IPS-18a (cell line): Measurements from ENCODE around the gene KAT6B.

Experiments
- H3K27ac ChIP-seq: one replicate; pipeline ENCODE4 v1.5.1; 2013; ENCODE audit warnings: low read length
- H3K27me3 ChIP-seq: one replicate; pipeline ENCODE4 v1.6.1; 2013; ENCODE audit warnings: mild to moderate bottlenecking, low read length; ENCODE audit not compliant: control insufficient read depth, insufficient read depth
- H3K36me3 ChIP-seq: one replicate; pipeline ENCODE4 v1.6.1; 2013; ENCODE audit warnings: low read depth, low read length; ENCODE audit not compliant: control insufficient read depth
- H3K4me1 ChIP-seq: one replicate; pipeline ENCODE4 v1.6.1; 2013; ENCODE audit warnings: low read depth, low read length; ENCODE audit not compliant: control insufficient read depth
- H3K4me3 ChIP-seq: one replicate; pipeline ENCODE4 v1.5.1; 2013; ENCODE audit warnings: low read length
- H3K9ac ChIP-seq: one replicate; pipeline ENCODE4 v1.6.1; 2013; ENCODE audit warnings: mild to moderate bottlenecking, low read length, moderate library complexity
- H3K9me3 ChIP-seq: one replicate; pipeline ENCODE4 v1.6.1; 2013; ENCODE audit warnings: low read depth, low read length; ENCODE audit not compliant: control insufficient read depth

The KAT6B gene

DNA sequence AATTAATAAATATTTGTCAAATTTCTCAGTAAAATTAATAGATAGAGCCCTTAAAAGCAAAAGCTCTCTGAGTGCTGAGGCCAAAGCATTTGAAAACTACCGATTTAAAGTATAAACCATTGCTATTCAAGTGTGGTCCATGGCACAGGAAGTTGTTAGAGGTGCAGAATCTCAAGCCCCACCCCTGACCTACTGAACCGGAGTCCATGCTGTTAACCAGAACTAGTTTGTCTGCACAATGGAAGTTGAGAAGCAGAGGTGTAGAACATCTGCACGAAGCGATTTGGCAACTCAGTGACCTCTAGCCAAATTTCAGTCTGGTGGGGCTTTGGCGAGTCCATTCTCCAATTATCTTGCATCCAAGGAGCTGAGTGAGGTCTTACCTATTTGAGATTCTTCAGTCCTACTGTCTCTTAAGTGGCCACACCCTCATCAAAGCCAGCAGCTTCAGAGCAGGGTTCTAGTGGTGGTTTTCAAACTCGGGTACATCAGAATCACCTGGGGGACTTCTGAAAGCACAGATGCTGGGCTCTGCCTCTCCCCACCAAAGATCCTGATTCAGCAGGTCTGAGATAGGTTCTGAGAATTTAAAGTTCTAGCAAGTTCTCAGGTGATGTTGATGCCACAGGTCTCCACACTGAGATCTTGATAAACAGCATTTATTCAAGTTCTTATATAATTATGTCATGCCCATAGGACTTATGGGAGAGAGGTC is 188.3 kb downstream of the KAT6B start:
- H3K9me3 ChIP-seq: no peaks in the 10 kb centered on the region
- no peak overlapping the region for H3K27ac ChIP-seq
- no peak overlapping the region for H3K9ac ChIP-seq
- no peak overlapping the region for H3K4me3 ChIP-seq
- H3K4me1 ChIP-seq: no peaks in the 10 kb centered on the region
- H3K27me3 ChIP-seq: no peaks in the 10 kb centered on the region
- H3K36me3 ChIP-seq: no peaks in the 10 kb centered on the region

GRCh38 chr10:75015442-75015841 is 189.0 kb downstream of the KAT6B start:
- Histone ChIP-seq H3K36me3 (no peaks in the 10 kb centered on the region), H3K4me3 (no peak overlapping the region), H3K9ac (no peak overlapping the region), H3K4me1 (no peaks in the 10 kb centered on the region), H3K9me3 (no peaks in the 10 kb centered on the region), H3K27ac (no peak overlapping the region), H3K27me3 (no peaks in the 10 kb centered on the region)

DNA sequence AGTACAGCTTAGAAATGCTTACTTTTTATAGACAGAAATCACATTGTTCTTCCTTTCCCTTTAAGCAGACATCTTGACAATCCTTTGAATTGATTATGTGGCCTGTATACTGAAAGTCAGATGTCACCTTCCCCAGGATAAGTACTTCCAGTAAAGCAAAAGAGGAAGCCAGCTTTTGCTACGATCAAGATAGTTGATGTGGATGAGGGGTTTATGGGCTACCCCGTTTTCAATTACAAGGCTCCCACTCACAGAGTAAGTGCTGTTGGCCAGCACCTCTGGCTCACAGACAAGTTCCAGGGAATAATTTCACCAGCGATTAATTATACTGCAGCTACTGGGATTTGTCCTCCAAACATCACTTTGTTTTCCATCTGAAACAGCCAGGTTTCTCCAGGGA is 189.9 kb downstream of the KAT6B start:
- no peak overlapping the region for H3K4me3 ChIP-seq
- no peaks in the 10 kb centered on the region for H3K27me3 ChIP-seq
- no peak overlapping the region for H3K27ac ChIP-seq
- H3K36me3 ChIP-seq: peaks cover 8% of the 10 kb centered on the region
- H3K9ac ChIP-seq: no peak overlapping the region
- no peaks in the 10 kb centered on the region for H3K9me3 ChIP-seq
- H3K4me1 ChIP-seq: no peaks in the 10 kb centered on the region

DNA sequence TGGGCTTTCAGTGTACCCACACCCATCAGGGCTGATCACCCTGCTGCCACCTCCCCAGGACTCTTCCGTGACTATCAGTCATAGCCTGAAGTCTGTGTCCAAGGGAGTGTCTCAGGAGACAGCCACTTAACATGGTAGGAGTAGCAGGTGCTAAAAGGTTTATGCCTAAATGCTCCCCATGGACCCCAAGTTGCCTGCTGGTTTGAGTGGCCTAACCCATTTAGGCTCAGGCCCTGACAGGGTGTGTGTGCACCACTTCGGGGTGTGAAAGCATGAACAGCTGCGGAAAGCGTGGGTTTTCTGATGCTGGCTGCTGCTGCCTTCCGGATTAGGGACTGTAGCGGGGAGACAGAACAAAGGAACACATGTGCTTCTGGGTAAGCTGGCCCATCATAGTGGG is 191.9 kb downstream of the KAT6B start:
- H3K36me3 ChIP-seq: peaks cover 8% of the 10 kb centered on the region
- no peaks in the 10 kb centered on the region for H3K4me1 ChIP-seq
- no peak overlapping the region for H3K9ac ChIP-seq
- no peaks in the 10 kb centered on the region for H3K27me3 ChIP-seq
- no peaks in the 10 kb centered on the region for H3K9me3 ChIP-seq
- H3K4me3 ChIP-seq: no peak overlapping the region
- H3K27ac ChIP-seq: no peak overlapping the region

DNA sequence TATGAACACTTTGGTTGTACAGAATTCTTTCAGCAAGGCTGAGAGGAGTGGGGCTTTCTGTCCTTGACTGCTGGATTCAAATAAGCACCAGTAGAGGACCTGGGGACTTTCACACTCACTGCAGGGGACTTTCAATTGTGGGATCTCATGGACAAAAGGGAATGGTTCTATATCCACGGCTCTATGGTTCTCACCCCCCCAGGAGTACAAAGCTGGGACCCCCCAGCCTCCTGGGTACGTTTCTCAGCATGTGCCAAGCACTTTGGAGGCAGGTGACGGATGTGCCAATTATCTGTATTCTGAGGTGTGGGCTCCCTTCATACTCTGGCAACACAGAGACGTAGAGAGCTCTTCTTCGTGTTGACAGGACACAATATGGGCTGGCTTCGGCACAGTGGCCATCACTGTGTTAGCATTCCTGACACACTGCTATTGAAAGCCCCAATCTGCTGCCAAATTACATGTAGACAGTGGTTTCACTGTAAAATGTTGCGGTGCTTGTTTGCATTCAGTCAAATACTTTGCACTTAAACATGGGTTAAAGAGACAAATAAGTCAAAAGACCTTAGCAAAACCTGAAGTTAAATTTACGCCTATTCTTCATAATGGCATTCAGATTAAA is 192.4 kb downstream of the KAT6B start:
- Histone ChIP-seq H3K4me1 (no peaks in the 10 kb centered on the region), H3K9ac (no peak overlapping the region), H3K27me3 (no peaks in the 10 kb centered on the region), H3K4me3 (no peak overlapping the region), H3K27ac (no peak overlapping the region), H3K36me3 (peaks cover 8% of the 10 kb centered on the region), H3K9me3 (no peaks in the 10 kb centered on the region)

GRCh38 chr10:75019370-75019769 is 193.0 kb downstream of the KAT6B start:
- H3K27ac ChIP-seq: no peak overlapping the region
- no peaks in the 10 kb centered on the region for H3K27me3 ChIP-seq
- H3K36me3 ChIP-seq: peaks cover 8% of the 10 kb centered on the region
- no peak overlapping the region for H3K9ac ChIP-seq
- no peaks in the 10 kb centered on the region for H3K4me1 ChIP-seq
- H3K4me3 ChIP-seq: no peak overlapping the region
- no peaks in the 10 kb centered on the region for H3K9me3 ChIP-seq

DNA sequence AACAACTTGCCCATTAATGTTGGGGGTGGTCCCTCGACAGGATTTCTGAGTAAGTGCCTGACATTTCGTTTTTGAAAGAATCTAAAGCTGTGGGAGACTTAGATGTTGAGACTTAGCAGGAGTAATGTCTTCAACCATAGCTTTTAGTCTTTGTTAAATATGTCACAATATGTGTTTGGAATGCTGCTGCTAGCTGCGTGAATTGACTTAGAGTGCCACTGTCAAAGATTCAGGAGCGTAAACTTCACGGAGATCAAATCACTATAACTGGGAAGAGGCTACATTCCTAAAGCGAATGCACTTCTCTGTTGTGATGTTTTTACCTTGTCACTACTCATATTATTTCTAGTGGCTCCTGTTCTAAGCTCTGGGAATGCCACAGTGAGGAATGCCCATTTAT is 193.8 kb downstream of the KAT6B start:
- no peaks in the 10 kb centered on the region for H3K9me3 ChIP-seq
- peaks cover 14% of the 10 kb centered on the region for H3K36me3 ChIP-seq
- no peak overlapping the region for H3K4me3 ChIP-seq
- H3K4me1 ChIP-seq: no peaks in the 10 kb centered on the region
- no peak overlapping the region for H3K9ac ChIP-seq
- no peaks in the 10 kb centered on the region for H3K27me3 ChIP-seq
- H3K27ac ChIP-seq: no peak overlapping the region

DNA sequence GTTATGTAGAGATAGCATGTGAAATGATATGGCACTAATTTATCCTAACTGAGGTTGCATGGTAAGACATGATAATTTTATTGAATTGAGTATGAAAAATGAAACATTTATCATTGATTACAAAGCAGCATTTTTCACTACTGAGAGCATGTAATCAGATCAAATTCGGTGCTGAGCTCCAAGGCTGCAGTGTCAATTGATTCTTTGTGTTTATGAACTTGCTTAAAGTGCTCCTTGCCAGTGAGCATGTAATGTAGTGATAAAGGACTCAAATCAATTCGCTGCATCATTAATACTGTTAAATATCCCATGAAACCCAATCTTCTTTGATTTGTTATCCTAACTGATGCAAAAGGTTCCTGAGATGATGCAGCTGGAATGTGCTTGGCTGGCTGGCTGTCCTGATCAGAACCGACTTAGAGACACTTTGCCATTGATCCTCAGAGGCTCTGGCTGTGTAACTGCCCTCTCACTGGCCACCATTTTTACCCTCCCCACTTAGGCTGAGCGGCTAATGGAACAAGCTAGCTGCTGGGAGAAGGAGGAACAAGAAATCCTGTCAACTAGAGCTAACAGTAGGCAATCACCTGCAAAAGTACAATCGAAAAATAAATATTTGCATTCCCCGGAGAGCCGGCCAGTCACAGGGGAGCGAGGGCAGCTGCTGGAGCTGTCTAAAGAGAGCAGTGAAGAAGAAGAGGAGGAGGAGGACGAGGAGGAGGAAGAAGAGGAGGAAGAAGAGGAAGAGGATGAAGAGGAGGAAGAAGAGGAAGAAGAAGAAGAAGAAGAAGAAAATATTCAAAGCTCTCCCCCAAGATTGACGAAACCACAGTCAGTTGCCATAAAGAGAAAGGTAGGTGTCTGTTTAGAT is 195.2 kb downstream of the KAT6B start:
- Histone ChIP-seq H3K4me1 (no peaks in the 10 kb centered on the region), H3K27ac (no peak overlapping the region), H3K9me3 (no peaks in the 10 kb centered on the region), H3K4me3 (no peak overlapping the region), H3K9ac (no peak overlapping the region), H3K36me3 (peaks cover 16% of the 10 kb centered on the region), H3K27me3 (no peaks in the 10 kb centered on the region)

DNA sequence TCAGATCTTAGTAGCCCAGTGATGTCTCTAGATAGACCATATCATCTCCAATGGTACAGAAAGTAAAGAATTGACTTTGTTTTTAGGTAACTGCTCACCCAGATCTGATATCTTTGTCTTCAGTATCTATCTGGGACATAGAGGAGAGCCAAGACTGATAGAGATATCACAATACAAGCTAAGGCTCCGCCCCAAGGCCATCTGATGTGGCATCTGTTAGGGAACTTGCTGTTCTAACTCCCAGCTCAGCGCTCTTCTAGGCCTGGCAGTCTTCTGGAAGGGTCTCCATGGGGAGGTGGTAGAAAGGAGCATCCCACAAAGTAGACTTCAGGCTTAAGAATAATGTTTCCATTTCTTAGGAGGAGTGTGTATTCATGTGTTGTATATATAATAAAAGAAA is 196.7 kb downstream of the KAT6B start:
- H3K4me3 ChIP-seq: no peak overlapping the region
- no peak overlapping the region for H3K27ac ChIP-seq
- no peaks in the 10 kb centered on the region for H3K9me3 ChIP-seq
- H3K4me1 ChIP-seq: no peaks in the 10 kb centered on the region
- peaks cover 18% of the 10 kb centered on the region for H3K36me3 ChIP-seq
- no peak overlapping the region for H3K9ac ChIP-seq
- no peaks in the 10 kb centered on the region for H3K27me3 ChIP-seq

DNA sequence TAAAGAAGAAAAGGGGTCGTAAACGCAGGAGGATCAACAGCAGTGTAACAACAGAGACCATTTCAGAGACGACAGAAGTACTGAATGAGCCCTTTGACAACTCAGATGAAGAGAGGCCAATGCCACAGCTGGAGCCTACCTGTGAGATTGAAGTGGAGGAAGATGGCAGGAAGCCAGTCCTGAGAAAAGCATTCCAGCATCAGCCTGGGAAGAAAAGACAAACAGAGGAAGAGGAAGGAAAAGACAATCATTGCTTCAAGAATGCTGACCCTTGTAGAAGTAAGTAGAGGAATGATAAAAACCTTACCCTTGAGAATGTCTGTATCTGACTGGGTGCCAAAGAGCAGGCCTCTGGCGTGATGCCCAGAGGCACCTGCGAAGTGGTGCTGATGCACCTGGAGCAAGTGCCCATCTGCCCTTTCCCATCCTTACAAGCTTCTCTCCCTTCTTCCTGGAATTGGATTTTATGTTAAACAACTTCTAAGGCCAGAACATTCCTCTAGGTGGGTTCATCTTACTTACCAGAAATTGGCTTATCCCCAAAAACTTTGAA is 198.6 kb downstream of the KAT6B start:
- H3K27ac ChIP-seq: no peak overlapping the region
- no peak overlapping the region for H3K4me3 ChIP-seq
- H3K9me3 ChIP-seq: no peaks in the 10 kb centered on the region
- H3K36me3 ChIP-seq: peaks cover 30% of the 10 kb centered on the region
- H3K27me3 ChIP-seq: no peaks in the 10 kb centered on the region
- no peaks in the 10 kb centered on the region for H3K4me1 ChIP-seq
- H3K9ac ChIP-seq: no peak overlapping the region

DNA sequence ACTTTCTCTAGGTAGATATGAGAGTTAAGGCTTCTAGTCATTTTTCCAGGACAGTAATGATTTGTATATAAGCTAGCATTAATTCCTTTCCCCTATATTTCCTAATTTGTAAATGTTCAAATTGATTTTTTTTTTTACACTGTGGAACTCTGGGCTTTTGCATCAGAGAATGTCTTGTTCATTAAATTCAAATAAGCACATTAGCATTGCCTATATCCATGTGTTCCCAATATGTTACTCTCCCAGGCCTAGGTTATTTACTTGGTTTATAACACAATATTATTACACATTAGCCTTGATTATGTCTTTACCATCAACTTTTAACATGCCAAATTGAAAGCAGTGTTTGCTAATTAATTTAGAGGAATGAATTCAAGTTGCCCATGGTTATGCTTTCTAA is 201.6 kb downstream of the KAT6B start:
- H3K4me3 ChIP-seq: no peak overlapping the region
- H3K9me3 ChIP-seq: no peaks in the 10 kb centered on the region
- H3K27ac ChIP-seq: no peak overlapping the region
- H3K36me3 ChIP-seq: peaks cover 29% of the 10 kb centered on the region
- H3K27me3 ChIP-seq: no peaks in the 10 kb centered on the region
- H3K9ac ChIP-seq: no peak overlapping the region
- H3K4me1 ChIP-seq: no peaks in the 10 kb centered on the region
